Mucosa of stomach (tissue), 1 donor: ENCODE measurements around the gene SCYGR1.
"Not testable (repeated sequence)": the region's sequence is repeated elsewhere in the genome, so short reads cannot be mapped to it uniquely, and the experiment has no call there.

Experiments
- H3K27me3 ChIP-seq: one replicate; pipeline ENCODE4 v1.7.0; 2013; ENCODE audit warnings: mild to moderate bottlenecking, low read length; ENCODE audit not compliant: control insufficient read depth, insufficient read depth
- H3K36me3 ChIP-seq: one replicate; pipeline ENCODE4 v1.7.0; 2013; ENCODE audit warnings: low read length; ENCODE audit not compliant: control insufficient read depth, insufficient read depth
- H3K4me1 ChIP-seq: one replicate; pipeline ENCODE4 v1.7.0; 2013; ENCODE audit warnings: mild to moderate bottlenecking, low read length; ENCODE audit not compliant: control insufficient read depth, insufficient read depth
- H3K4me3 ChIP-seq: one replicate; pipeline ENCODE4 v1.7.0; 2013; ENCODE audit warnings: low read length
- H3K9ac ChIP-seq: one replicate; pipeline ENCODE4 v1.7.0; 2013; ENCODE audit warnings: mild to moderate bottlenecking, low read length, moderate library complexity
- H3K9me3 ChIP-seq: one replicate; pipeline ENCODE4 v1.7.0; 2013; ENCODE audit warnings: mild to moderate bottlenecking, low read length, moderate library complexity; ENCODE audit not compliant: control insufficient read depth
- donor health status: Pancreatic carcinoma.

SCYGR1 gene

DNA sequence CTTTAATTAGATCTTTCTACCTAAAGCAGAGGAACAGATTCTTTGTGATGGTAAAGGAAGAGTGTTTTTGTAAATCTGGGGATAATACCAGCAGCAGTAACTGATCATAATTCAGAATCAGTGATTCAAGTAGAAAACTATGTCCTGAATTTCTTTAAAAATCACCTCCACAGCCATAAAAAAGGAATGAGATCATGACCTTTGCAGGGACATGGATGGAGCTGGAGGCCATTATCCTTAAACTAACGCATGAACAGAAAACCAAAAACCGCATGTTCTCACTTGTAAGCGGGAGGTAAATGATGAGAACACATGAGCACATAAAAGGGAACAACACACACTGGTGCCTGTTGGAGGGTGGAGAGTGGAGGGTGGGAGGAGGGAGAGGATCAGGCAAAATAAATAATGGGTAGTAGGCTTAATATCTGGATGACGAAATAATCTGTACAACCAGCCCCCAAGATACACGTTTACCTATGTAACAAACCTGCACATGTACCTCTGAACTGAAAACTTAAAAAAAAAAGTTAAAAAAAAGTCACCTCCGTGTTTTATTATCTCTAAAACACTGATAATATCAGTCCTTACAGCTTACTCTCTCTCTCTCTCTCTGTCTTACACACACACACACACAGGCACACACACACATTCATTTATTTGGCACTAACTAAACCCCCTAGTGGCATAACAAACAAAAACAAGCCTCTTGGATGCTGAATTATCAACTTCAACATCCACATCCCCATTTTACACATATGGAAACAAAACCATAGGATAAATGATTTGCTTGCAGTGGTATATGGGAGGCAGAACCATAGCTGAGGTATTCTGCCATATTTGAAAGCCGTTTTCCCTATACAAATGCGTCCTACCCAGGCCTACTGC, 10.0 kb downstream of the SCYGR1 start:
- no peaks in the 10 kb centered on the region for H3K36me3 ChIP-seq
- H3K4me3 ChIP-seq: no peak overlapping the region
- H3K9ac ChIP-seq: no peak overlapping the region
- no peaks in the 10 kb centered on the region for H3K27me3 ChIP-seq
- no peaks in the 10 kb centered on the region for H3K9me3 ChIP-seq
- no peaks in the 10 kb centered on the region for H3K4me1 ChIP-seq

DNA sequence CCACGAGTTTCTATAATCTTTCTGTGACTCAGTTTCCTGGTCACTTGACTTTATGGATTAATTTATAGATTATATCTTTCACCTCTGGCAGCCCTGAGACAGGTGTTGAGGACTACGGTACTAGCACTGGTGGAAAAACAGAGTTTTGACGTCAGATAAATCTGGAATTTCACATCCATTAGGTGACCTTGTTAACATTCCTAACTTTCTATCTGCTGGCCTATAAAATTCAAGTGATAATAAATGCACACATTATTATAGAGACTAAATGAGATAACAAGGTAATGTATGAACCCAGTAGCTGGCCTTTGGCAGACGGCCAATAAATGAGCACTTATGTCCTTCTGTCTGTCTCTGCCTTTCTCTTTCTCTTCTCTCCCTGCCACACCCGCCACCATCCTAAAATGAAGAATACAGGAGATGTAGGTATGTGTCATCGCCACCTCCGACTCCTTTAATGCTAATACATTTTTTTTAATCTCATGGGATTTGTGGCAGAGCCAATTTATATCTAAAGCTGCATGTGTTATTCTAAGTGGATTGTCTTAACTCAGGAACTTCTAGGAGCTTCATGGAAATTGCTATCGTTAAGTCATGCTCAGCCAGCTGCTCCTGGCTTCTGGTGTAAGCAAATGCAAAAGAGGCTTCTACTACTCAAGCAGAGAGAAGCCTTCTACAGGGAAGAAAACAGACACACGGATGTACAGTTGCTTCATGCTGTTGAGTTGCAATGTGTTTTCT, 10.9 kb downstream of the SCYGR1 start:
- Histone ChIP-seq H3K27me3 (no peaks in the 10 kb centered on the region), H3K36me3 (no peaks in the 10 kb centered on the region), H3K9me3 (no peaks in the 10 kb centered on the region), H3K9ac (no peak overlapping the region), H3K4me1 (no peaks in the 10 kb centered on the region), H3K4me3 (no peak overlapping the region)

- Histone ChIP-seq H3K4me1 (no peaks in the 10 kb centered on the region), H3K4me3 (no peak overlapping the region), H3K9me3 (no peaks in the 10 kb centered on the region), H3K36me3 (no peaks in the 10 kb centered on the region), H3K9ac (no peak overlapping the region), H3K27me3 (no peaks in the 10 kb centered on the region)
Measured at GRCh38 chr2:227374158-227374557, 13.6 kb downstream of the SCYGR1 start.

- no peaks in the 10 kb centered on the region for H3K9me3 ChIP-seq
- H3K27me3 ChIP-seq: no peaks in the 10 kb centered on the region
- H3K9ac ChIP-seq: no peak overlapping the region
- H3K36me3 ChIP-seq: no peaks in the 10 kb centered on the region
- H3K4me3 ChIP-seq: no peak overlapping the region
- no peaks in the 10 kb centered on the region for H3K4me1 ChIP-seq
Measured at GRCh38 chr2:227373389-227373788, 14.4 kb downstream of the SCYGR1 start.

- no peaks in the 10 kb centered on the region for H3K27me3 ChIP-seq
- no peak overlapping the region for H3K9ac ChIP-seq
- H3K4me3 ChIP-seq: no peak overlapping the region
- no peaks in the 10 kb centered on the region for H3K4me1 ChIP-seq
- no peaks in the 10 kb centered on the region for H3K9me3 ChIP-seq
- H3K36me3 ChIP-seq: no peaks in the 10 kb centered on the region
Measured at GRCh38 chr2:227370791-227371312, 16.9 kb downstream of the SCYGR1 start.

DNA sequence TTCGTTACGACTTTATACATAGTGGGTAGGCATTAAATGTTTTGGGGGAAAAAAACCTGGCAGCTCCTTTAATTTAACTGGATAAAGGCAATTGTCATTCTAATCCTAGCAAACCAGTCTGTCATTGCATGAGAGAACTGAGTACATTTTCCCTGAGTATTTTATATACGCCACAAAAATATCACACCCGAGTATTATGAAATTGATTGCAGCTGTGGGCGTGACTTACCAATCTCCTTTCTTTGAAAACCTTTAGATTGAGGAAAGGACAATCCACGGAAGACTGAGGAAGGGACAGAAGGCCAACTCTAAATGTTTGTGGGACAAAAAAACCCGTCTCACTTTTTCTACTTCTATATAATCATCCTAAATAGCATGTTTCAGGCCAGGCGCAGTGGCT, 17.7 kb downstream of the SCYGR1 start:
- Histone ChIP-seq H3K36me3 (no peaks in the 10 kb centered on the region), H3K4me3 (no peak overlapping the region), H3K9ac (no peak overlapping the region), H3K9me3 (no peaks in the 10 kb centered on the region), H3K27me3 (no peaks in the 10 kb centered on the region), H3K4me1 (no peaks in the 10 kb centered on the region)

DNA sequence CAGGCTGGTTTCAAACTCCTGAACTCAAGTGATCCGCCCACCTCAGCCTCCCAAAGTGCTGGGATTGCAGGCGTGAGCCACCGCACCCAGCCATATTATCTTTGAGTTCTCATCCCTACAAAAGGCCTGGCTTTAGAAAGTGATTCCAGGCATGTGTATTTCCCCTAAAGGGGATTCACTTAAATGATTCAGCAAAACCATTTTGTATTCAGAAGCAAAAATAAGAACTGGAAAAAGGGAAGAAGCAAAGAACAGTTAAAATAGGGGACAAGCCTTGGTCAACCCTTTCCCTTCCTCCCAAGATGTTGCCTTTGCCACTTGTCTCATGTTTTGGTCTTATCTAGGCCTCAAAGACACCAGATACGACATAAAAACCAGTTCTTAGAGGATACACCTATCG, 19.2 kb downstream of the SCYGR1 start:
- Histone ChIP-seq H3K4me1 (no peaks in the 10 kb centered on the region), H3K36me3 (no peaks in the 10 kb centered on the region), H3K4me3 (no peak overlapping the region), H3K9ac (no peak overlapping the region), H3K9me3 (no peaks in the 10 kb centered on the region), H3K27me3 (no peaks in the 10 kb centered on the region)

DNA sequence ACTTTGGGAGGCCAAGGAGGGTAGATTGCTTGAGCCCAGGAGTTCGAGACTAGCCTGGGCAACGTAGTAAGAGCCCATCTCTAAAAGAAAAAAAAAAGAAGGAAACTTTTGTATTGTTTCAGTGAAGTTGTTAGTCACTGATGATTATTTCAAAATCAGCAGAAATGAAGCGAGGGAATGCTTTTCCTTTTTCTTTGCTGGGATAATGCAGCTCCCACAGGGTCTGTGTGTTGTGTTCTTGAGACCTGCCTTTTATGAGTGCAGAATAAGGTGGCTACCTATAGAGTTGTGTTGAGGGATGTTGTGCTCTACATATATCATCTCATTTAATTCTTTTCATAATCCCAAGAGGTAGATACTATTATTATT, 20.3 kb downstream of the SCYGR1 start:
- H3K9ac ChIP-seq: no peak overlapping the region
- no peaks in the 10 kb centered on the region for H3K27me3 ChIP-seq
- H3K4me1 ChIP-seq: no peaks in the 10 kb centered on the region
- no peaks in the 10 kb centered on the region for H3K36me3 ChIP-seq
- H3K9me3 ChIP-seq: no peaks in the 10 kb centered on the region
- H3K4me3 ChIP-seq: no peak overlapping the region

DNA sequence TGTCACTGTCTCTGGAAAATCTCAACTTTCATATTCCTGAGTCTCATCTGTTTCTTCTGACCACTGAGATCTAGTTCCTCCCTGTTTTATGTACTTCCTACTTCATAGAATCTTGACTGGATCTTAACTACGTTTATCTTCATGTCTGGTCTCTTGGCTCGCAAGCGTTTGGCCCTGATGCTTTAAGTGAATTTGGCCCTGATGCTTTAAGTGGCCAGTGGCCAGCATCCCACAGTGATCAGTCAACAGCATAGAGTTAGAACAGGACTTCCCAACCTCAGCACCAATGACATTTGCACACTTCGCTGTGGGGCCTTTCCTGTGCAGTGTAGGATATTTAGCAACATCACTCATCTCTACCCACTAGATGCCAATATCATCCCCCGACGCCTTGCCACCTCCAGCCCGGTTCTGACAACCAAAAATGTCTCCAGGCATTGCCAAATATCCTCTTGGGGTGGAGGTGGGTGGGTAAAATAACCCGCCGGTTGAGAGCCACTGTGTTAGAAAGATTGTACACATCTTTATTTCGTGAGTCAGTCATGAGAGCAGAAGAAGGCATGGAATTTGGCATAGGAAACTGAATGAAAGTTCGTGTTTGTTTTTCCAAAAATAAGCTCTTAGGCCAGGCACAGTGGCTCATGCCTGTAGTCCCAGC, 20.9 kb downstream of the SCYGR1 start:
- H3K36me3 ChIP-seq: no peaks in the 10 kb centered on the region
- no peaks in the 10 kb centered on the region for H3K4me1 ChIP-seq
- no peak overlapping the region for H3K9ac ChIP-seq
- H3K27me3 ChIP-seq: no peaks in the 10 kb centered on the region
- H3K4me3 ChIP-seq: no peak overlapping the region
- no peaks in the 10 kb centered on the region for H3K9me3 ChIP-seq

DNA sequence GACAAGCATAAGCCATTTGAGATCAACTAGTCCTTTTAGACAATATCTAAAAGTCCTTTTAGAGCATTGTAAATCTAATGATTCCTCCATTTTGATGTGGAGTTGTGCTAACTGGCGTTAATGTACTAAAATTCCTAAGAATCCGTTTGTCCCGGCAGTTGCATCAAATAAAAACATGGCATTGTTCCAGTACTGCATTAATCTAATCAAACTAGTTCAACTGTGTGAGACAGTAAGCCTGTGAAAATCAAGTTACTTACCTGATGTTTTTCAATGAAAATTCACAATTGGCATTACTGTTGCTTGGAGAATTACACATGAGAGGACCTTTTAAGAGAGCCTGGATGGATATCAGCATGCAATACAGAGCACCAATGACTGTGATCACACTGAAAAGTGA, 21.9 kb downstream of the SCYGR1 start:
- Histone ChIP-seq H3K4me1 (no peaks in the 10 kb centered on the region), H3K27me3 (no peaks in the 10 kb centered on the region), H3K36me3 (no peaks in the 10 kb centered on the region), H3K9ac (no peak overlapping the region), H3K9me3 (no peaks in the 10 kb centered on the region), H3K4me3 (no peak overlapping the region)

DNA sequence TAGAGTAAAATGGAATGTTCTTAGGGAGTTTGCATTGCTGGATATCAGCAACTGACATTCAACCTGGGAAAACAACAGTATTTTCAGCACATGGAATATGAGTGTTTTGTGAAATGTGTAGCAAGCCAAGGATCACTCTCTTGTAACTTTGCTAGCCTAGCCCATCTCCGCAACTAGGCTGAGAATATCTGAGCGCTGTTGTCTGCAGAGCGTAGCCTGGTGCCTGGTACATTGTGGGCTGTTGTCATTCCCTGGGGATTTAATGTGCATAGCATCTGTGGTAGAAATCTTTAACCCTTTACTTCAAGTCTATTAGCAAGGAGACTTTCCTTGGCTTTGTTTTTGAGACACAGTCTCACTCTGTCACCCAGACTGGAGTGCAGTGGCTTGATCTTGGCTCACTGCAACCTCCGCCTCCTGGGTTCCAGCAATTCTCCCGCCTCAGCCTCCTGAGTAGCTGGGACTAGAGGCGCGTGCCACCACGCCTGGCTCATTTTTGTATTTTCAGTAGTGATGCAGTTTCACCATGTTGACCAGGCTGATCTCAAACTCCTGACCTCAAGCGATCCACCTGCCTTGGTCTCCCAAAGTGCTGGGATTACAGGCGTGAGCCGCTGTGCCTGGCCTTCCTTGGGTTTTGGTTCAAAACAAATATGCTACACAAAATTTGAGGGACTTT, 23.0 kb downstream of the SCYGR1 start:
- H3K9ac ChIP-seq, H3K4me1 ChIP-seq, H3K9me3 ChIP-seq, H3K4me3 ChIP-seq, H3K27me3 ChIP-seq, H3K36me3 ChIP-seq: not testable (repeated sequence)
